HUES48 (cell line): ENCODE results near the gene CARMIL1.

Experiments used
- H3K27ac ChIP-seq: one replicate; pipeline ENCODE4 v1.7.0; 2013; ENCODE audit warnings: low read depth, low read length, inconsistent platforms
- H3K27me3 ChIP-seq: 2 replicates; pipeline ENCODE4 v1.6.1; 2013; ENCODE audit warnings: mild to moderate bottlenecking, low read length; ENCODE audit not compliant: control insufficient read depth, insufficient read depth
- H3K36me3 ChIP-seq: 2 replicates; pipeline ENCODE4 v1.6.1; 2013; ENCODE audit warnings: low read length; ENCODE audit not compliant: control insufficient read depth, insufficient read depth
- H3K4me1 ChIP-seq: 2 replicates; pipeline ENCODE4 v1.6.1; 2013; ENCODE audit warnings: mild to moderate bottlenecking, low read length; ENCODE audit not compliant: control insufficient read depth, insufficient read depth
- H3K4me3 ChIP-seq: 2 replicates; pipeline ENCODE4 v1.5.1; 2013; ENCODE audit warnings: mild to moderate bottlenecking, low read depth, low read length
- H3K9ac ChIP-seq: 2 replicates; pipeline ENCODE4 v1.6.1; 2013; ENCODE audit warnings: mild to moderate bottlenecking, low read depth, low read length, moderate library complexity
- H3K9me3 ChIP-seq: 2 replicates; pipeline ENCODE4 v1.6.1; 2013; ENCODE audit warnings: low read length; ENCODE audit not compliant: control insufficient read depth, insufficient read depth

CARMIL1 gene

GRCh38 chr6:25635886-25636317, 356.7 kb downstream of the CARMIL1 start:
- Histone ChIP-seq H3K36me3 (no peaks in the 10 kb centered on the region), H3K4me3 (no peak overlapping the region), H3K27me3 (peaks cover 4% of the 10 kb centered on the region), H3K27ac (no peak overlapping the region), H3K9me3 (no peaks in the 10 kb centered on the region), H3K4me1 (no peaks in the 10 kb centered on the region), H3K9ac (no peak overlapping the region)

GRCh38 chr6:25637211-25637610, 358.0 kb downstream of the CARMIL1 start:
- Histone ChIP-seq H3K27ac (no peak overlapping the region), H3K4me1 (no peaks in the 10 kb centered on the region), H3K9ac (no peak overlapping the region), H3K9me3 (no peaks in the 10 kb centered on the region), H3K4me3 (no peak overlapping the region), H3K27me3 (peaks cover 7% of the 10 kb centered on the region), H3K36me3 (no peaks in the 10 kb centered on the region)

DNA sequence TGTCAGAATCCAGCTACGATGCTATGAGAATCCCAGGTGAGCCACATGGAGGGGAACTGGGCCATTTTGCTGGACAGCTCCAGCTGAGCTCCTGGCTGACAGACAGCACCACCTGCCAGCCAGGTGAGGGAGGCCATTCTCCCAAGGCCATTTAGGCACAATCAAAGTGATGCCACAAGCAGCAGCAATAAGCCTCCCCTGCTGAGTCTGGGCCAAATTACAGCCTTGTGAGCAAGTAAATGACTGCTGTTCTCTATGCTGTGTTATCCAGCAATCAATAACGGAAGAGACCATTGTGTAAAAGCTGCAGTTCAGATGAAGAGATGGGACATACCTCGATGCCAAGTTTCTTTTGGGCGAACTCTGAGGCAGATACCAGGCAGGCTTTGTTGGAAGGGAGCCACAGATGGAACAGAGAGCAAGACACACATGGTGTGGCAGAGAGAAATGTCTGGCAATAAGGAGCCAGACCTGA, 358.8 kb downstream of the CARMIL1 start:
- H3K9ac ChIP-seq = no peak overlapping the region
- H3K27me3 ChIP-seq = peaks cover 9% of the 10 kb centered on the region
- H3K27ac ChIP-seq = no peak overlapping the region
- no peaks in the 10 kb centered on the region for H3K36me3 ChIP-seq
- no peak overlapping the region for H3K4me3 ChIP-seq
- no peaks in the 10 kb centered on the region for H3K4me1 ChIP-seq
- H3K9me3 ChIP-seq = no peaks in the 10 kb centered on the region

GRCh38 chr6:25639653-25640052, 360.5 kb downstream of the CARMIL1 start:
- H3K4me3 ChIP-seq = no peak overlapping the region
- H3K9ac ChIP-seq = no peak overlapping the region
- no peak overlapping the region for H3K27ac ChIP-seq
- H3K9me3 ChIP-seq = no peaks in the 10 kb centered on the region
- no peaks in the 10 kb centered on the region for H3K36me3 ChIP-seq
- no peaks in the 10 kb centered on the region for H3K4me1 ChIP-seq
- peaks cover 12% of the 10 kb centered on the region for H3K27me3 ChIP-seq

GRCh38 chr6:25640446-25640845, 361.3 kb downstream of the CARMIL1 start:
- H3K27me3 ChIP-seq = peaks cover 12% of the 10 kb centered on the region
- H3K4me1 ChIP-seq = no peaks in the 10 kb centered on the region
- H3K36me3 ChIP-seq = no peaks in the 10 kb centered on the region
- H3K27ac ChIP-seq = no peak overlapping the region
- no peak overlapping the region for H3K9ac ChIP-seq
- no peaks in the 10 kb centered on the region for H3K9me3 ChIP-seq
- H3K4me3 ChIP-seq = no peak overlapping the region

- no peaks in the 10 kb centered on the region for H3K4me1 ChIP-seq
- no peak overlapping the region for H3K4me3 ChIP-seq
- H3K27ac ChIP-seq = no peak overlapping the region
- no peaks in the 10 kb centered on the region for H3K36me3 ChIP-seq
- peaks cover 12% of the 10 kb centered on the region for H3K27me3 ChIP-seq
- H3K9ac ChIP-seq = no peak overlapping the region
- no peaks in the 10 kb centered on the region for H3K9me3 ChIP-seq
These were observed 361.7 kb downstream of the CARMIL1 start for GRCh38 chr6:25640891-25641290.

- Histone ChIP-seq H3K36me3 (no peaks in the 10 kb centered on the region), H3K27me3 (peaks cover 12% of the 10 kb centered on the region), H3K9ac (no peak overlapping the region), H3K27ac (no peak overlapping the region), H3K4me3 (no peak overlapping the region), H3K9me3 (no peaks in the 10 kb centered on the region), H3K4me1 (no peaks in the 10 kb centered on the region)
These were observed 362.2 kb downstream of the CARMIL1 start for GRCh38 chr6:25641377-25641776.

- H3K9me3 ChIP-seq = no peaks in the 10 kb centered on the region
- H3K27ac ChIP-seq = no peak overlapping the region
- H3K27me3 ChIP-seq = peaks cover 12% of the 10 kb centered on the region
- no peak overlapping the region for H3K4me3 ChIP-seq
- no peaks in the 10 kb centered on the region for H3K36me3 ChIP-seq
- no peak overlapping the region for H3K9ac ChIP-seq
- no peaks in the 10 kb centered on the region for H3K4me1 ChIP-seq
These were observed 362.9 kb downstream of the CARMIL1 start for GRCh38 chr6:25641940-25642666.

- Histone ChIP-seq H3K27ac (no peak overlapping the region), H3K27me3 (peaks cover 12% of the 10 kb centered on the region)
These were observed 363.6 kb downstream of the CARMIL1 start for GRCh38 chr6:25642667-25643328.

DNA sequence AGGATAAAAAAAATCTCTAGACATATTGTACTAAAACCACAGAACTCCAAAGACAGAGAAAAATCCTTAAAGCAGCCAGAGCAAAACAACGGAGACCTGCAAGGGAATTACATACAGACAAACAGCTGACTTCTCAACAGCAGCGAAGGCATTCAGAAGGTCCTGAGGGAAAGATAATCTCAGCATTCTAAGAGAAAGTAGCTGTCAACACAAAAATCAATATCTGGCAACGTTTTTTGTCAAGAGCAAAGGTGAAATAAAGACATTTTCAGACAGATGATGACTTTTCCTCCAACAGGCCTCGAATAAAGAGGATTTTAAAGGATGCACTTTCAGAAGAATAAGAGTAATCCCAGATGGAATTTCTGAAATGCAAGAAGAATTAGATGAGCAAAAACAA, 366.7 kb downstream of the CARMIL1 start:
- no peaks in the 10 kb centered on the region for H3K36me3 ChIP-seq
- H3K4me1 ChIP-seq = no peaks in the 10 kb centered on the region
- H3K27me3 ChIP-seq = peaks cover 17% of the 10 kb centered on the region
- H3K4me3 ChIP-seq = no peak overlapping the region
- H3K27ac ChIP-seq = no peak overlapping the region
- H3K9me3 ChIP-seq = no peaks in the 10 kb centered on the region
- H3K9ac ChIP-seq = no peak overlapping the region

More at GRCh38 chr6:25642667-25643328, 363.6 kb downstream of the CARMIL1 start:
- Histone ChIP-seq H3K9ac (no peak overlapping the region), H3K4me3 (no peak overlapping the region), H3K9me3 (no peaks in the 10 kb centered on the region), H3K4me1 (no peaks in the 10 kb centered on the region), H3K36me3 (no peaks in the 10 kb centered on the region)

DNA sequence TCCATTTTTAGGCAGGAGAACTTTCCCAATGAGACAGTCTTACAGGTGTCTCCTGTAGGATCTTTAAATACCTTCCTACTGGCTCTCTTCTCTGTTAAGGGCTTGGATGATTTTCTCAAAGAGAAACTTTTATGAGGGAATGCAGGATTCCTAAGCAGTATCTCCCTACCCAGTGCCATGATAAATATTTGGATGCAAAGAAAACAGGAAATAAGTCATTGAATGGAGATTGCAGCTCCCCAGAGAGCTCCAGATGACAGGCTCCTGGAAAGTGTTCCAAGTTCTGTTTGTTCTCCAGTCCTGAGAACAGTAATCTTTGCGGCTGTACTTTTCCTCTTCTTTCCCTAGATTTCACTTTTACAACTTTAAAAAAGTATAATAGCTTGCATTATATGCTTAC, 370.4 kb downstream of the CARMIL1 start:
- no peaks in the 10 kb centered on the region for H3K9me3 ChIP-seq
- H3K27ac ChIP-seq = no peak overlapping the region
- H3K4me3 ChIP-seq = no peak overlapping the region
- H3K4me1 ChIP-seq = no peaks in the 10 kb centered on the region
- H3K9ac ChIP-seq = no peak overlapping the region
- peaks cover 44% of the 10 kb centered on the region for H3K27me3 ChIP-seq
- H3K36me3 ChIP-seq = no peaks in the 10 kb centered on the region
